Fibroblast of skin of right quadriceps (primary cell): Measurements from ENCODE around the gene APOBEC2.

Source experiments
- DNase-seq: peaks from one replicate; pipeline ENCODE4 v3.0.0-alpha.2; 2013

APOBEC2 gene

DNA sequence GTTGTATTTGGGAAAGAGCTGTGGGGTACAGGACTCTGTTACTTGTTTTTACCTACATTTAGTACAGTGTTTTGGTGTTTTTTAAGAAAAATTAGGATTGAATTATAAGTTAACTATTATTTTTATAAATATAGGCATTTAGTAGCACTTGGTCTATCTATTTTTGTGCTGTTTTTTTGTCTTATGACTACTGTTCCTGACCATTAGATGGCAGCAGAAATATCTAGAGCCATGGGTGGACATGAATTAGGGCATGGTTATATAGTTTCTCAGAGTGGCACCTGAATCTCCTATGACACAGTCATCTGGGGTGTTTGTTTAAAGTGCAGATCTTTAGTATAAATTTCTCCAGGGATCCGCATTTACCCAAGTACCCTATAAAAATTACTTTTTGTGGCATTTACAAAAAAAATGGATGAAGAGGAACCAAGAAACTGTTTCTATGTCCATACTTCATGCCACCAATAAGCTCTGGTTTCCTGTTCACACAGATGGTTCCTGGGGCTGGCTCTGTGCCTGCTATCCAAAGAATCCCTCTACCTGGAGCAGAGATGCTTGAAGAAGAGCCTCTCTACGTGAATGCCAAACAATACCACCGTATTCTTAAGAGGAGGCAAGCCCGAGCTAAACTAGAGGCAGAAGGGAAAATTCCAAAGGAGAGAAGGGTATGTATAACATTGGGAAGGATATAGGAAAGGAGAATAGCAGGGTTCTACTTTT lies 39.6 kb downstream of the APOBEC2 start:
- no peak for DNase-seq

DNA sequence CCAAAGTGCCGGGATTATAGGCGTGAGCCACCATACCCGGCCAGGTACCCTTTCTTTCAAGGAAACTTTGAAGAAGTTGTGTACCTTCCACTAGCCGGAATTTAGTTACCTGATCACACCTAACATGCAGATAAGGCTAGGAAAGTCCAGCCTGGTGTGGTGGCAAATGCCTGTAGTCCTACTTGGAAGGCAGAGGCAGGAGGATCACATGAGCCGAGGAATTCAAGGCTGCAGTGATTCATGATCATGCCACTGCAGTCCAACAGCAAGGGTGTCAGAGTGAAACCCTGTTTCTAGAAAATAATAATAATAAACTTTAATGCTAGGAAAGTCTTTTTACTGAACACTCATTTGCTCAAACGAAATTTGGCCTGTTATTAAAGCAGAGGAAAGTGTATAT lies 40.7 kb downstream of the APOBEC2 start:
- DNase-seq = no peak

DNA sequence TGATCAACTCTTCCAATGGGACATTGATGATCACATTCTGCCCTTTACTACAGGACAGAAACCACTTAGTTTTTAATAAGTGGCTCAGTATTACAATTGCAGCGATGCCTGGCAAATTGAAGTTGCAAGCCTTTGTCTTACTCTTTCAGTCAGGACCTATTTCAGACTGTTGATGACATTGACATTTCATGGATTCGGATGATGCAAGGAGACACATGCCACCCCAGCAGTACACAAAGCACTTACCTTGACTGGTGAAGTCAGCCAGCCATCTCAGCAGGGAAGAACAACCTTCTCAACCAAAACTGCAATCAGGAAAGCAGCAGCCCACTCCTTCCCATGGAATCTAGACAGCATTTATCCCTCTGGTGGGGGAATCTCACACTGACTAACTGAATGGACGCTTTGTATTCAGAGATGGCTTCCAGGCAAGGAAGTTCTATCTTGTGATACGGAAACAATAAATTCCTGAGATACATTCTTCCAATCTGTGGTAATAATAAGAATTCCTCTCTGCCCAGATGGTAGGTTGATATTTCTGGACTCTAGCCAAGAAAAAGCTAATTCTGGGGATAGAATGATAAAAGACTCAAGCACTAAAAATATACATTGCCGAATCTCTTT lies 44.6 kb downstream of the APOBEC2 start:
- peak; percentile 79 for DNase-seq

DNA sequence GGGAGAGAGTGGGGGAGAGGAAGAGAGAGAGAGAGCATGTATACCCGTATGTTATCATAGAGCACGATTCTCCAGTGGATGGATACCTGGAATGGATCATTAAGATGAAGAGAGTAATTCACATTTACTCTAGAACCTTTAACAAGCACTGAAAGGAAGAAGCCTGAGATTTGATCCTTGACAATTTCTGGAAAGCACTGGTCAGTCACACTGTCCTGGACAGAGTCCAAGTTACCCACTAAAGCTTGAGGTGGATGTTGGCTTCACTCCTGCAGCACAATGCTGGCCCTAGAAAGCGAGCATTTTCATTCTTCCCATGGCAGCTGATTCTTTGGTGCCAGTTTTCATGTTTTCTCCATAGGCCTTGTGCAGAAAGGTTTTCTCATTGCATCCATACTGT lies 45.4 kb downstream of the APOBEC2 start:
- DNase-seq = no peak

DNA sequence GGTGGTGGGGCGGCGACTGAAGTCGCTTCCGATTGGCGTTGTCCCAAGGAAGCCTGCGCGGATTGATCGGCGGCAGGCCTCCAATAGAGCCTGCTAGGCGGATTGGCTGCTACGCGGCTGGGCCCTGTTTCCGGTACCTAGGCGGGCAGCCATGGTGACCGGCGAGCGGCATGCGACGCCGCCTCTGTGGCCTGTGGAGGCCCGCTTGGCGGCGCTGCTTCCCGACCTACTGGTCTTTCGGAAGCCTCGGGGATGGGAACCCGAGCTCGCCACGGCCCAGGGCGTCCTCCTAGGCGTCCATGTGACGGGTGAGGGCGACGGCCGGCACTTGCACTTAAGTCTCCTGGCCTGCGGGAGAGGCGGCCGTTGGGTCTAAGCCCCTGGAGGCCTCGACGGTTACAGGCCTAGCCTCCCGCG lies 47.9 kb downstream of the APOBEC2 start:
- no peak for DNase-seq

DNA sequence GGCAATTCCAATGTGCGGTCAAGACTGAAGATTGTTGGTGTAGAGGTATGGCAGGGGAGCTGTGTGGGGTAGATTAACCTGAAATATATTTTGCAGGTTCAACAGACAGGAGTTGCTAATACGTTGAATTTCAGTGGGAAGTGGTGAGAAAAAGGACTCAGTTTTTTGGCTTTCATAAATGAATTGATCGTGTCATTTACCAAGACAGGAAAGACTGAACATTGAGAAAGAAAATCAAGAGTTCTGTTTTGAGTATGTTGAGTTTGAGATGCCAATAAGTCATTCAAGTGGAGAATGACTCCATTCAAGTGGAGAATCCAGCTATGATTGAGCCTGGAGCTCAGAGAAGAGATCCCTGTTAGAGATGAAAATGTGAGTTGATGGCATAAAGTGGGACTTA lies 50.8 kb downstream of the APOBEC2 start:
- no peak for DNase-seq

DNA sequence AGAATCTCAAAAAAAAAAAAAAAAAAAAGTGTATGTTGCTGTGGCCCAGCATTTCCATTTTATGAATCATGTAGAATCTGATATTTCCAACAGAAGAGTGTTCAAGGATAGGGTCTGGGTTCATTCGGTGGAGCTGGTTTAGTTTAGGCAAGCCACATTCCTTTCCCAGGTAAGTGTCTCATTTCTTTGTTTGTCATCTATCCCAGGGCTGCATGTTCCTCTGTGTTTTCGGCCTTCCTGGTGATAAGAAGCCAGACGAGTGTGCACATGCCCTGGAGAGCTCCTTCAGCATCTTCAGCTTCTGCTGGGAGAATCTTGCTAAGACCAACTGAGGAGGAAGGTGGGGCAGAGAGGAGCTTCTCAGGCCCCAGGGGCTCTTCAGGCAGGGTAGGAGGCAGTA lies 58.0 kb downstream of the APOBEC2 start:
- DNase-seq = no peak
